A673 (cell line): ENCODE measurements around the gene CT45A2.
"Not testable (repeated sequence)": the region's sequence is repeated elsewhere in the genome, so short reads cannot be mapped to it uniquely, and the experiment has no call there.

Source experiments
- EZH2 ChIP-seq: fragments of 200-600 bp; sonication (generic); IDR thresholded peaks from 2 replicates; pipeline ENCODE4 v1.6.1; 2017; ENCODE audit warnings: borderline replicate concordance, low read depth, mild to moderate bottlenecking, mixed read lengths, antibody characterized with exemption, low read length; ENCODE audit not compliant: poor library complexity, severe bottlenecking
- TF ChIP-seq, protein P1 (sequence below): fragments of 300-800, 200-600 bp; sonication (generic); conservative IDR thresholded peaks from 2 replicates; pipeline ENCODE4 v1.5.1; 2017; ENCODE audit warnings: low read depth, mild to moderate bottlenecking, antibody characterized with exemption, low read length, moderate library complexity, mixed read lengths

DNA sequence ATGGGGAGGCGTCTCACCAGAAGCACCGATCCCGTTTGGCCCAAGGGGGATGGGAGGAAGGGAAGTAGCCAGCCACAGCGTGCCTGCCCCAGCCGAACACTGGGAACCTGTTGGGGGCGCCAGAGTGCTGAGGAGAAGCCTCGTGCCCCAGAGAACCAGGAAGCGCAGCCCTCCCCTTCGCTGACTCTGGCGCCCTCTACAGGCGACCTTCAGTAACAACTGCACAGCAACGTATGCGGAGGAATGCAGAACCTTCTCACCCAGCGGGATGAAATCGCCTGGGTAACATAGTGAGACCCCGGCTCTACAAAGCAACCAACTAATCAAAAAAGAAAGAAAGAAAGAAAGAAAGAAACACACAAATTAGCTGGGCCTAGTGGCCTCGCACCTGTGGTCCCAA lies 34.6 kb upstream of the CT45A2 start, which contains the start of gene CT45A8:
- TF ChIP-seq, protein P1, sequence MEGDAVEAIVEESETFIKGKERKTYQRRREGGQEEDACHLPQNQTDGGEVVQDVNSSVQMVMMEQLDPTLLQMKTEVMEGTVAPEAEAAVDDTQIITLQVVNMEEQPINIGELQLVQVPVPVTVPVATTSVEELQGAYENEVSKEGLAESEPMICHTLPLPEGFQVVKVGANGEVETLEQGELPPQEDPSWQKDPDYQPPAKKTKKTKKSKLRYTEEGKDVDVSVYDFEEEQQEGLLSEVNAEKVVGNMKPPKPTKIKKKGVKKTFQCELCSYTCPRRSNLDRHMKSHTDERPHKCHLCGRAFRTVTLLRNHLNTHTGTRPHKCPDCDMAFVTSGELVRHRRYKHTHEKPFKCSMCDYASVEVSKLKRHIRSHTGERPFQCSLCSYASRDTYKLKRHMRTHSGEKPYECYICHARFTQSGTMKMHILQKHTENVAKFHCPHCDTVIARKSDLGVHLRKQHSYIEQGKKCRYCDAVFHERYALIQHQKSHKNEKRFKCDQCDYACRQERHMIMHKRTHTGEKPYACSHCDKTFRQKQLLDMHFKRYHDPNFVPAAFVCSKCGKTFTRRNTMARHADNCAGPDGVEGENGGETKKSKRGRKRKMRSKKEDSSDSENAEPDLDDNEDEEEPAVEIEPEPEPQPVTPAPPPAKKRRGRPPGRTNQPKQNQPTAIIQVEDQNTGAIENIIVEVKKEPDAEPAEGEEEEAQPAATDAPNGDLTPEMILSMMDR: not testable (repeated sequence)
- TF ChIP-seq EZH2: not testable (repeated sequence)
